Body of pancreas (tissue), 4 donors: ENCODE results near the gene TAF1D. TPM values are rescaled to one million over a fixed set of nuclear protein-coding genes. Genes with fewer than 3 reads are reported as not detected.

Experiments used
- ATAC-seq: fragments of 150-250 bp; one replicate; pipeline ENCODE4 v1.9.1; 2016
- DNase-seq, 4 donors: peaks; one replicate each; pipeline ENCODE4 v3.0.0-alpha.2; 2019
- H3K27ac ChIP-seq, 4 donors: fragments of 200-600 bp; sonication (generic); 1 replicate in 3 of 4; 2 replicates in 1 of 4; pipeline versions ENCODE4 v1.5.1 to v1.6.1; 2016 to 2019; ENCODE audit warnings: mild to moderate bottlenecking in 1 of 4, mixed read lengths in 1 of 4, moderate library complexity in 1 of 4
- H3K27me3 ChIP-seq, 2 donors: fragments of 200-600 bp; sonication (generic); one replicate each; pipeline ENCODE4 v1.6.0; 2016; ENCODE audit warnings: mild to moderate bottlenecking in 1 of 2
- H3K36me3 ChIP-seq, 2 donors: fragments of 200-600 bp; sonication (generic); replicated peaks in 1 of 2; 2 replicates each; pipeline ENCODE4 v1.5.1; 2016; ENCODE audit warnings: low read depth in 2 of 2; ENCODE audit not compliant: insufficient read depth in 1 of 2
- H3K4me1 ChIP-seq: fragments of 200-600 bp; sonication (generic); one replicate; pipeline ENCODE4 v1.6.0; 2016
- H3K4me3 ChIP-seq, 2 donors: fragments of 200-600 bp; sonication (generic); 1 replicate in 1 of 2; 2 replicates in 1 of 2; pipeline ENCODE4 v1.5.1; 2016 to 2019
- H3K9me3 ChIP-seq, 3 donors: fragments of 200-600 bp; sonication (generic); 1 replicate in 2 of 3; 2 replicates in 1 of 3; pipeline ENCODE4 v1.5.1; 2016
- POLR2A ChIP-seq, 3 donors: fragments of 450-650 bp; IDR thresholded peaks; one replicate each; pipeline ENCODE4 v1.6.1; 2016; ENCODE audit warnings: antibody characterized with exemption in 3 of 3, mild to moderate bottlenecking in 2 of 3
- WGBS, 2 donors: methylation state at CpG; one replicate each; pipeline ENCODE4 v1.1.5; 2017; 5-methylcytosine and 5-hydroxymethylcytosine counted together
- intact Hi-C: fragments of 100-400 bp; cut with DNase I; formaldehyde crosslinking; loops from one replicate; pipeline ENCODE4 v1.15.1; 2023
- total RNA-seq, 2 donors: library from RNA; depleted of rRNA; stranded (reverse); fragments of >200 nt; gene quantifications; one replicate each; pipeline ENCODE4 v1.1.0, GENCODE V29; 2016
- TF ChIP-seq, protein P1 (sequence below), 7 experiments: fragments of 450-650 bp in 4 of 7; fragments of 200-600 bp in 3 of 7; sonication (generic) in 3 of 7; IDR thresholded peaks; one replicate each; pipeline ENCODE4 v1.5.1; 2016 to 2019; ENCODE audit warnings: antibody characterized with exemption in 7 of 7

Gene TAF1D
- total RNA-seq, 2 donors from 2014 or later: 113 to 177 TPM

DNA sequence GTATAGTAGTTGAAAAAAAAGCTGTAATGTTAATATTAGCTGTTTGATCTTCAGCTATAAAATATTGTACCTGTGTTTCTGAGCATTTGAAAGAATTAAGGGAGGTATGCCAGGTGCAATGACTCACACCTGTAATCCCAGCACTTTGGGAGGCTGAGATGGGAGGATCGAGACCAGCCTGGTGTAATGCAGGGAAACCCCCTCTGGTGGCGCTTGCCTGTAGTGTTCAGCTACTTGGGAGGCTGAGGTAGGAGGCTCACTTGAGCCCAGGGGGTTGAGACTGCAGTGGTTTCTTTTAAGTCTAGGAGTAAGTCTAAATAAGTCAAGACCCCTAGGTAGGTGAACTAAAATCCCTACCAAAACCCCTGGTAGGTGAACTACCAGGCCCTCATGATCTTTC, 37.1 kb downstream of the TAF1D start:
- 91 to 98% methylated on average over 2 of the region's 2 CpGs for WGBS, 2 donors
- no peak overlapping the region for H3K4me3 ChIP-seq
- intact Hi-C loops: no loop called here

DNA sequence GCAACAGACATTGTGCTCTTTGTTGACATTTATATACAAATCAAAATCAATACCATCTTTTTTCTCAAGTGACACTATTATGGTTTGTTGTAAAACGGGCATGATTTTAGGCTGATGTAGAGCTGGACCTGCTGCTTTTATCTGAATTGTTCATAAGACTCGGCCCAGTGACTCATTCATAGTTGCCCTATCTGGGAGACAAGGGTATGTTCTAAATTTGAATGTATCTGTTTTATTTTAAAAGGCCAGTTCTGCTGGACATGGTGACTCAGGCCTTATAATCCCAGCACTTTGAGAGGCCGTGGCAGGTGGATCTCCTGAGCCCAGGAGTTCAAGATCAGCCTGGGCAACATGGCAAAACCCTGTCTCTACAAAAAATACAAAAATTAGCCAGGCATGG, 40.5 kb downstream of the TAF1D start:
- 88 to 92% methylated on average over 3 of the region's 3 CpGs for WGBS, 2 donors
- ATAC-seq (no peak), DNase-seq (no peak)
- intact Hi-C loops: no loop called here
- Histone ChIP-seq H3K4me1 (no peaks in the 10 kb centered on the region), H3K9me3 (no peaks in the 10 kb centered on the region), H3K36me3 (peaks cover 0 to 15% of the 10 kb centered on the region in 2 donors), H3K27me3 (no peaks in the 10 kb centered on the region), H3K27ac (no peak overlapping the region), H3K4me3 (no peak overlapping the region)
- TF ChIP-seq POLR2A (IDR thresholded peaks at IDR 0.05): no peak
- TF ChIP-seq, protein P1, sequence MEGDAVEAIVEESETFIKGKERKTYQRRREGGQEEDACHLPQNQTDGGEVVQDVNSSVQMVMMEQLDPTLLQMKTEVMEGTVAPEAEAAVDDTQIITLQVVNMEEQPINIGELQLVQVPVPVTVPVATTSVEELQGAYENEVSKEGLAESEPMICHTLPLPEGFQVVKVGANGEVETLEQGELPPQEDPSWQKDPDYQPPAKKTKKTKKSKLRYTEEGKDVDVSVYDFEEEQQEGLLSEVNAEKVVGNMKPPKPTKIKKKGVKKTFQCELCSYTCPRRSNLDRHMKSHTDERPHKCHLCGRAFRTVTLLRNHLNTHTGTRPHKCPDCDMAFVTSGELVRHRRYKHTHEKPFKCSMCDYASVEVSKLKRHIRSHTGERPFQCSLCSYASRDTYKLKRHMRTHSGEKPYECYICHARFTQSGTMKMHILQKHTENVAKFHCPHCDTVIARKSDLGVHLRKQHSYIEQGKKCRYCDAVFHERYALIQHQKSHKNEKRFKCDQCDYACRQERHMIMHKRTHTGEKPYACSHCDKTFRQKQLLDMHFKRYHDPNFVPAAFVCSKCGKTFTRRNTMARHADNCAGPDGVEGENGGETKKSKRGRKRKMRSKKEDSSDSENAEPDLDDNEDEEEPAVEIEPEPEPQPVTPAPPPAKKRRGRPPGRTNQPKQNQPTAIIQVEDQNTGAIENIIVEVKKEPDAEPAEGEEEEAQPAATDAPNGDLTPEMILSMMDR (IDR thresholded peaks at IDR 0.05): no peak

More for the DNA sequence above, 37.1 kb downstream of the TAF1D start:
- Histone ChIP-seq H3K9me3 (no peaks in the 10 kb centered on the region), H3K36me3 (peaks cover 4 to 7% of the 10 kb centered on the region in 2 donors), H3K27ac (no peak overlapping the region), H3K4me1 (no peaks in the 10 kb centered on the region), H3K27me3 (no peaks in the 10 kb centered on the region)
- ATAC-seq (no peak), DNase-seq (no peak)
- no peak for TF ChIP-seq POLR2A (IDR thresholded peaks at IDR 0.05)
- TF ChIP-seq, protein P1 (IDR thresholded peaks at IDR 0.05): no peak

DNA sequence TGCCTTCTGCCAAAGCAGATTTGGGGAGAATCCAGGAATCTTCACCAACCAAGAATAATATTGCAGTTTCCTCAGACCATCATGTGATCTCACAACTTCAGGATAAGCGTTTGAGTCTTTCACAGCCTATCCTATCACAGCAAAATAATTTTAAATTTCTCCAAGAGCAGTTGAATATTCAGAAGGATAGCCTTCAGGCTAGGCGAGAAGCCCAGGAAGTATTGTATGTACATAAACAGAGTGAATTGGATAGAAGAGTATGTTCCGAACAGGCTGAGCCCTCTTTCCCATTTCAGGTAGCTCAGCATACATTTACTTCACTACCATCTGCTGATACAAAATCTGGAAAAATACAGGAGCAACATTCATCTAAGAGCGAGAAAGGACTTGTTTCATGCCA, 43.7 kb downstream of the TAF1D start:
- TF ChIP-seq POLR2A (IDR thresholded peaks at IDR 0.05): no peak
- TF ChIP-seq, protein P1 (IDR thresholded peaks at IDR 0.05): no peak
- Histone ChIP-seq H3K27me3 (no peaks in the 10 kb centered on the region), H3K36me3 (peaks cover 0 to 18% of the 10 kb centered on the region in 2 donors), H3K4me1 (no peaks in the 10 kb centered on the region), H3K9me3 (no peaks in the 10 kb centered on the region), H3K27ac (no peak overlapping the region), H3K4me3 (no peak overlapping the region)
- 95 to 96% methylated on average over 4 of the region's 4 CpGs for WGBS, 2 donors
- no peak for DNase-seq
- intact Hi-C loops: no loop called here
- ATAC-seq: no peak

DNA sequence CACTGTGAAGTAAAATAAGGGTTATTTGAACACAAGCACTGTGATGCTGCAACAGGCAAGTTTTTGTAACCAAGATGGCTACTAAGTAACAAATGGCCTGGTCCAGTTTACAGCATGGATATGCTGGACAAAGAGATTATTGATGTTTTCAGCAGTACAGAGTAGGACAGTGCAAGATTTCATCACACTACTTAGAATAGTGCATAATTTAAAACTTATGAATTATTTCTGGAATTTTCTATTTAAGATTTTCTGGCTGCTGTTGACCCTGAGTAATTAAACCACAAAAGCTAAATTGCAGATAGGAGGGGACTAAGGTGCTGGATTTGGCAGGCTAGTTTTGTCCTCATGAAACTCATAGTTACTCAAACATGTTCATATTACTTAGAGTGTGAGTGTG, 46.7 kb downstream of the TAF1D start:
- H3K27me3 ChIP-seq: no peaks in the 10 kb centered on the region
- peaks cover 0 to 24% of the 10 kb centered on the region in 2 donors for H3K36me3 ChIP-seq
- H3K4me1 ChIP-seq: no peaks in the 10 kb centered on the region
- no peak for ATAC-seq
- no peak for TF ChIP-seq POLR2A (IDR thresholded peaks at IDR 0.05)
- TF ChIP-seq, protein P1 (IDR thresholded peaks at IDR 0.05): no peak
- no peak overlapping the region for H3K4me3 ChIP-seq
- H3K27ac ChIP-seq: no peak overlapping the region
- no peak for DNase-seq
- intact Hi-C loops: no loop called here
- no peaks in the 10 kb centered on the region for H3K9me3 ChIP-seq

DNA sequence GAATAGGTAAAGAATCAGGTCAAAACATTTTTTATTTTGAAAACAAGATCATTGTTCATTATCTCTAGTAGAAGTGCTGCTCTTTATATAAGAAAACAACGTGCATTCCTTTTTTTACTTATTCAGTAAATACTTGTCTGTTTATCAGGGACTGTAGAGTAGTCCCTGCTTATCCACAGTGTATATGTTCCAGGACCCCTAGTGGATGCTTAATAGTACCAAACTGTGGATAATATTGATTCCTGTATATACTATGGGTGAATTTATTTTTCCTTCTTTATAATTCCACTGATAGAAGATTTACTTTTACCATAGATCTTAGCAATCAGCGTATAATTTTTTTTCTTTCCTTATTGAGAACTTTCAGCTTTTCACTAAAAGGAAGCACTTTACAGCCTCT, 47.2 kb downstream of the TAF1D start:
- Histone ChIP-seq H3K27me3 (no peaks in the 10 kb centered on the region), H3K9me3 (no peaks in the 10 kb centered on the region), H3K4me3 (no peak overlapping the region), H3K4me1 (no peaks in the 10 kb centered on the region), H3K36me3 (peaks cover 0 to 26% of the 10 kb centered on the region in 2 donors), H3K27ac (no peak overlapping the region)
- intact Hi-C loops: no loop called here
- TF ChIP-seq POLR2A (IDR thresholded peaks at IDR 0.05): no peak
- DNase-seq (no peak), ATAC-seq (no peak)
- WGBS, 2 donors: 78 to 90% methylated on average over 2 of the region's 2 CpGs
